HCT116 (cell line): ENCODE data around the gene ARRDC4.

Source experiments
- EZH2 ChIP-seq: fragments of 200-600 bp; sonication (generic); IDR thresholded peaks from 2 replicates; pipeline ENCODE4 v1.6.1; 2017; ENCODE audit warnings: antibody characterized with exemption, mixed run types
- EZH2phosphoT487 ChIP-seq: fragments of 200-600 bp; IDR thresholded peaks from 2 replicates; pipeline ENCODE4 v1.6.1; 2018; ENCODE audit warnings: antibody characterized with exemption, borderline replicate concordance
- POLR2A ChIP-seq: IDR thresholded peaks from 2 replicates; pipeline ENCODE4 v1.7.0; 2011; ENCODE audit warnings: borderline replicate concordance; ENCODE audit not compliant: insufficient read depth, insufficient read length; ENCODE audit errors: extremely low read depth
- POLR2AphosphoS5 ChIP-seq: IDR thresholded peaks from 2 replicates; pipeline ENCODE4 v1.6.1; 2011; ENCODE audit warnings: mild to moderate bottlenecking, low read depth, low read length, moderate library complexity
- TF ChIP-seq, protein P1 (sequence below), 3 experiments: fragments of 200-600 bp in 1 of 3; sonication (generic) in 1 of 3; IDR thresholded peaks in 2 of 3; conservative IDR thresholded peaks in 1 of 3; 2 replicates each; pipeline ENCODE4 v1.5.1; 2012 to 2017; ENCODE audit warnings: low read depth in 2 of 3, low read length in 2 of 3, antibody characterized with exemption in 1 of 3, borderline replicate concordance in 1 of 3, control low read depth in 1 of 3, mild to moderate bottlenecking in 1 of 3, mixed read lengths in 1 of 3, mixed run types in 1 of 3, moderate library complexity in 1 of 3; ENCODE audit not compliant: insufficient read depth in 1 of 3
- TF ChIP-seq, protein P2 (sequence below): IDR thresholded peaks from 2 replicates; pipeline ENCODE4 v1.6.1; 2012

DNA sequence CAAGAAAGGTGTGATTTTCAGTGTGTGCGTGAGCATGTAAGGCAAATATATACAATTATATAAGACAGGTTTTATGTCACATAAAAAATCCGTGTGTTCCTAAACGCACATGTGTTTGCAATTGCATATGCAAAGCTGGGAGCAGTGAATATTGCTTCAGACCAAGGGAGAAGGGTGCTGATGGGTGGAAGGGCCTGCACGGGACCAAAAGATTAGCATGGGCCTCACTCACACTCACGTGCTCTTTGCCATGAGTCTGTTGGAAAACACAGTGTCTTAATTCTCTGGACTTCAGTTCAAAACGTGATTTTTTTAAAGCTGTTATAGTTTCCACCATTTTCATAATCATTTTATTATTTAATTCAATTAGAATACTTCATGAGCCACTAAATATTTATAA lies 7.2 kb upstream of the ARRDC4 start:
- TF ChIP-seq, protein P1, sequence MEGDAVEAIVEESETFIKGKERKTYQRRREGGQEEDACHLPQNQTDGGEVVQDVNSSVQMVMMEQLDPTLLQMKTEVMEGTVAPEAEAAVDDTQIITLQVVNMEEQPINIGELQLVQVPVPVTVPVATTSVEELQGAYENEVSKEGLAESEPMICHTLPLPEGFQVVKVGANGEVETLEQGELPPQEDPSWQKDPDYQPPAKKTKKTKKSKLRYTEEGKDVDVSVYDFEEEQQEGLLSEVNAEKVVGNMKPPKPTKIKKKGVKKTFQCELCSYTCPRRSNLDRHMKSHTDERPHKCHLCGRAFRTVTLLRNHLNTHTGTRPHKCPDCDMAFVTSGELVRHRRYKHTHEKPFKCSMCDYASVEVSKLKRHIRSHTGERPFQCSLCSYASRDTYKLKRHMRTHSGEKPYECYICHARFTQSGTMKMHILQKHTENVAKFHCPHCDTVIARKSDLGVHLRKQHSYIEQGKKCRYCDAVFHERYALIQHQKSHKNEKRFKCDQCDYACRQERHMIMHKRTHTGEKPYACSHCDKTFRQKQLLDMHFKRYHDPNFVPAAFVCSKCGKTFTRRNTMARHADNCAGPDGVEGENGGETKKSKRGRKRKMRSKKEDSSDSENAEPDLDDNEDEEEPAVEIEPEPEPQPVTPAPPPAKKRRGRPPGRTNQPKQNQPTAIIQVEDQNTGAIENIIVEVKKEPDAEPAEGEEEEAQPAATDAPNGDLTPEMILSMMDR (IDR thresholded peaks at IDR 0.05 in 2 of 3, conservative IDR thresholded peaks at IDR 0.05 in 1 of 3; ENCODE audit: borderline replicate concordance in 1 of 3, insufficient read depth in 1 of 3, low read depth in 2 of 3, low read length in 2 of 3), result no peak
- TF ChIP-seq POLR2A (no peak), POLR2AphosphoS5 (no peak), EZH2 (no peak), EZH2phosphoT487 (no peak)
- TF ChIP-seq, protein P2, sequence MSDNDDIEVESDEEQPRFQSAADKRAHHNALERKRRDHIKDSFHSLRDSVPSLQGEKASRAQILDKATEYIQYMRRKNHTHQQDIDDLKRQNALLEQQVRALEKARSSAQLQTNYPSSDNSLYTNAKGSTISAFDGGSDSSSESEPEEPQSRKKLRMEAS, result no peak
